ENCODE results near the gene BORCS5.

DNA sequence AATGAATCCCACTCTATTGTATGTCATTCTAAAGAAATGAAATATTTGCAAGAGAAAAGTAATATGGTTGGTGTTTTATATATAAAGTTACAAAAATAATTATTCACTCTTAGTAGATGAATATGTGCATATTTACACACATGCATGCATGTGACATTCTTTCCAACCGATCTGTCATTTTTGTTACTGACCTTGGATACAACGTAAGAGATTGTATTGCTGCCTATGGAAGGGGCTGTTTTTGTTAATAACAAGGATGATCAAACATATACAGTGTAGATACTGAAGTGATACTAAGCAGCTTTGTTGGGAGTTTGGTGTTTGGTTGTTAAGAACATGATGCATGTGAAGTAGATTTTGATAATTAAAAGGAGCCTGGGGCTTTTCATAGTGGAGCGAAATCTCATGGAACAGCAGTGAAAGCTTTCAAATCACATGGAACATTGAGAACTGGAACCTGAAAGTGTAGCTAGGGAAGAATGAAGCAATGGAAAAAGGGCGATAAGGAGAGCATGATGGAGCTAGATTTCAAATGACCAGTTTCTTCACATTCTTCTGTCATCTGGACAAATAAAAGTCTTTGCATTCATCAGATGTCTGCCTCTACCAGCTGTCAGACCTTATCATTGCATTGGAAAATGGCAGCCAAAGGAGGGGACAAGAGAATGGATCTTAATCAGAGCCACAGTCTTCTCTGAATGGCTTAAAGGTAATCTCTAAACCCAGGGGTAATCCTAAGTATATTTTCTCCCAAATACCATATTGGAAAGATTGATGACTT is 10.0 kb downstream of the BORCS5 start:
- TF ChIP-seq GABPA (IDR thresholded peaks at IDR 0.05; ENCODE audit: low read depth), result no peak
- TF ChIP-seq, protein P1, sequence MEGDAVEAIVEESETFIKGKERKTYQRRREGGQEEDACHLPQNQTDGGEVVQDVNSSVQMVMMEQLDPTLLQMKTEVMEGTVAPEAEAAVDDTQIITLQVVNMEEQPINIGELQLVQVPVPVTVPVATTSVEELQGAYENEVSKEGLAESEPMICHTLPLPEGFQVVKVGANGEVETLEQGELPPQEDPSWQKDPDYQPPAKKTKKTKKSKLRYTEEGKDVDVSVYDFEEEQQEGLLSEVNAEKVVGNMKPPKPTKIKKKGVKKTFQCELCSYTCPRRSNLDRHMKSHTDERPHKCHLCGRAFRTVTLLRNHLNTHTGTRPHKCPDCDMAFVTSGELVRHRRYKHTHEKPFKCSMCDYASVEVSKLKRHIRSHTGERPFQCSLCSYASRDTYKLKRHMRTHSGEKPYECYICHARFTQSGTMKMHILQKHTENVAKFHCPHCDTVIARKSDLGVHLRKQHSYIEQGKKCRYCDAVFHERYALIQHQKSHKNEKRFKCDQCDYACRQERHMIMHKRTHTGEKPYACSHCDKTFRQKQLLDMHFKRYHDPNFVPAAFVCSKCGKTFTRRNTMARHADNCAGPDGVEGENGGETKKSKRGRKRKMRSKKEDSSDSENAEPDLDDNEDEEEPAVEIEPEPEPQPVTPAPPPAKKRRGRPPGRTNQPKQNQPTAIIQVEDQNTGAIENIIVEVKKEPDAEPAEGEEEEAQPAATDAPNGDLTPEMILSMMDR (IDR thresholded peaks at IDR 0.05; ENCODE audit: insufficient read depth, low read length), result no peak
- TF ChIP-seq, protein P2, sequence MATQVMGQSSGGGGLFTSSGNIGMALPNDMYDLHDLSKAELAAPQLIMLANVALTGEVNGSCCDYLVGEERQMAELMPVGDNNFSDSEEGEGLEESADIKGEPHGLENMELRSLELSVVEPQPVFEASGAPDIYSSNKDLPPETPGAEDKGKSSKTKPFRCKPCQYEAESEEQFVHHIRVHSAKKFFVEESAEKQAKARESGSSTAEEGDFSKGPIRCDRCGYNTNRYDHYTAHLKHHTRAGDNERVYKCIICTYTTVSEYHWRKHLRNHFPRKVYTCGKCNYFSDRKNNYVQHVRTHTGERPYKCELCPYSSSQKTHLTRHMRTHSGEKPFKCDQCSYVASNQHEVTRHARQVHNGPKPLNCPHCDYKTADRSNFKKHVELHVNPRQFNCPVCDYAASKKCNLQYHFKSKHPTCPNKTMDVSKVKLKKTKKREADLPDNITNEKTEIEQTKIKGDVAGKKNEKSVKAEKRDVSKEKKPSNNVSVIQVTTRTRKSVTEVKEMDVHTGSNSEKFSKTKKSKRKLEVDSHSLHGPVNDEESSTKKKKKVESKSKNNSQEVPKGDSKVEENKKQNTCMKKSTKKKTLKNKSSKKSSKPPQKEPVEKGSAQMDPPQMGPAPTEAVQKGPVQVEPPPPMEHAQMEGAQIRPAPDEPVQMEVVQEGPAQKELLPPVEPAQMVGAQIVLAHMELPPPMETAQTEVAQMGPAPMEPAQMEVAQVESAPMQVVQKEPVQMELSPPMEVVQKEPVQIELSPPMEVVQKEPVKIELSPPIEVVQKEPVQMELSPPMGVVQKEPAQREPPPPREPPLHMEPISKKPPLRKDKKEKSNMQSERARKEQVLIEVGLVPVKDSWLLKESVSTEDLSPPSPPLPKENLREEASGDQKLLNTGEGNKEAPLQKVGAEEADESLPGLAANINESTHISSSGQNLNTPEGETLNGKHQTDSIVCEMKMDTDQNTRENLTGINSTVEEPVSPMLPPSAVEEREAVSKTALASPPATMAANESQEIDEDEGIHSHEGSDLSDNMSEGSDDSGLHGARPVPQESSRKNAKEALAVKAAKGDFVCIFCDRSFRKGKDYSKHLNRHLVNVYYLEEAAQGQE (IDR thresholded peaks at IDR 0.05; ENCODE audit: insufficient replicate concordance, low read depth), result no peak

Data from HL-60 (cell line).